ENCODE measurements around the gene CHMP6.
A peak's percentile ranks its signal among the peaks of the same experiment; 100 is the strongest.

The CHMP6 gene

DNA sequence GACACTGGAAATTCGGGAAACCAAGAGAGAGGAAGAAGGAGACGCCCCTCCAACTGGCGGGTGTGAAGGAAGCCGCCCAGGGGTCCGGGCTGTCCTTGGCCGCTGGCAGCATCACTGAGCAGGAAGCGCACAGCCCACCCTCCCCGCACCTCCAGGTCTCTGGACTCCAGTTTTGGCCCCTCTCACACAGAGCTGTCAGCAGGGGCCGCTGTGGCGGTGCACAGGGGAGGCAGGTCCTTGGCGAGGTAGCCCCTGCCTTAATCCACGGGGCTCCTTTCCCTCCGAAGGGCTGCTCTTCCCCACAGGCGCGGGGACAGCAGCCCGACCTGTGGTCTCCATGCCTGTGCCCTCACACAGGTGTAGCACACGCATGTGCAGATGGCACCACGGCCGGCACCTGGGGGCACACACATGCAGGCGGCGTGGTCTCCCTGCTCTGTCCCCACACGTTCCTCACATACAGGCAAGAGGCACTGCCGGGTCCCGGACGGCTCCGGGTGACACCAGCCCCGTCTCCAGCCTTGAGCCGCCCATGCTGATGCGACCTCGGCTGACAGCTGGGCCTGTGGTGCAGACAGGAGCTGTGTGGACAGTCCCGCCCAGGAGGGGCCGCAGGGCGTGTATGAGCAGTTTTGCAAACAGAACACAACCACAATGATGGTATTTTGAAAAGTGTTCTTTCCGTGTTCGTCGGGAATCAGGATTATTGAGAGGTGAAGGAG lies 26.6 kb upstream of the CHMP6 start:
- no peak overlapping the region for H3K4me3 ChIP-seq (ENCODE audit: low read depth, low read length)
- TF ChIP-seq MYC (IDR thresholded peaks at IDR 0.05; ENCODE audit: low read depth, low read length): no peak
- TF ChIP-seq, protein P1, sequence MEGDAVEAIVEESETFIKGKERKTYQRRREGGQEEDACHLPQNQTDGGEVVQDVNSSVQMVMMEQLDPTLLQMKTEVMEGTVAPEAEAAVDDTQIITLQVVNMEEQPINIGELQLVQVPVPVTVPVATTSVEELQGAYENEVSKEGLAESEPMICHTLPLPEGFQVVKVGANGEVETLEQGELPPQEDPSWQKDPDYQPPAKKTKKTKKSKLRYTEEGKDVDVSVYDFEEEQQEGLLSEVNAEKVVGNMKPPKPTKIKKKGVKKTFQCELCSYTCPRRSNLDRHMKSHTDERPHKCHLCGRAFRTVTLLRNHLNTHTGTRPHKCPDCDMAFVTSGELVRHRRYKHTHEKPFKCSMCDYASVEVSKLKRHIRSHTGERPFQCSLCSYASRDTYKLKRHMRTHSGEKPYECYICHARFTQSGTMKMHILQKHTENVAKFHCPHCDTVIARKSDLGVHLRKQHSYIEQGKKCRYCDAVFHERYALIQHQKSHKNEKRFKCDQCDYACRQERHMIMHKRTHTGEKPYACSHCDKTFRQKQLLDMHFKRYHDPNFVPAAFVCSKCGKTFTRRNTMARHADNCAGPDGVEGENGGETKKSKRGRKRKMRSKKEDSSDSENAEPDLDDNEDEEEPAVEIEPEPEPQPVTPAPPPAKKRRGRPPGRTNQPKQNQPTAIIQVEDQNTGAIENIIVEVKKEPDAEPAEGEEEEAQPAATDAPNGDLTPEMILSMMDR (IDR thresholded peaks at IDR 0.05; ENCODE audit: low read depth, low read length): no peak
- TF ChIP-seq, protein P2, sequence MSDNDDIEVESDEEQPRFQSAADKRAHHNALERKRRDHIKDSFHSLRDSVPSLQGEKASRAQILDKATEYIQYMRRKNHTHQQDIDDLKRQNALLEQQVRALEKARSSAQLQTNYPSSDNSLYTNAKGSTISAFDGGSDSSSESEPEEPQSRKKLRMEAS (IDR thresholded peaks at IDR 0.05; ENCODE audit: low read depth, low read length): no peak
- TF ChIP-seq POLR2A (IDR thresholded peaks at IDR 0.05; ENCODE audit: extremely low read depth, insufficient read length): no peak

DNA sequence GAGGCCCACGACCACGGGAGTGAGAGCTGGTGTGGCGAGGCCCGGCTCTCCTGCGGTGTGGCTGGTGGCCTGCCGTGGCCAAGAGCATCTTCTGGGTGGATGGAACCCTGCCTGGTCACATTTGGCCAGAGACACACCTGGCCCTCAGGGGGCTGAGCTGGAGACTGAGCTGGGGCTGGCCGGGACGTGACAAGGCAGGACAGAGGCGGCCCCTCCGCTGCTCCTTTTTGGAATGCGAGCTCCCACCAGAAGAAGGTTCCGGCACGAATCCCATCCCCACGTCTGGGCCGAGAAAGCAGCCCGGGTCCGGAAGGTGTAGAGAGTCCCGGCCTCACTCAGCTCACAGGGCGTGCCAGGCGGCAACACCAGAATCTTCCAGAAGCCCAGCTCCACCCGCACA lies 26.0 kb upstream of the CHMP6 start:
- no peak for DNase-seq (ENCODE audit: low read depth)
- no peak overlapping the region for H3K4me3 ChIP-seq (ENCODE audit: low read depth, low read length)
- TF ChIP-seq, protein P1 (IDR thresholded peaks at IDR 0.05; ENCODE audit: low read depth, low read length): no peak
- no peak for TF ChIP-seq POLR2A (IDR thresholded peaks at IDR 0.05; ENCODE audit: extremely low read depth, insufficient read length)
- no peak for TF ChIP-seq MYC (IDR thresholded peaks at IDR 0.05; ENCODE audit: low read depth, low read length)
- TF ChIP-seq, protein P2 (IDR thresholded peaks at IDR 0.05; ENCODE audit: low read depth, low read length): no peak

More for the DNA sequence above, 26.6 kb upstream of the CHMP6 start:
- DNase-seq (ENCODE audit: low read depth): no peak

DNA sequence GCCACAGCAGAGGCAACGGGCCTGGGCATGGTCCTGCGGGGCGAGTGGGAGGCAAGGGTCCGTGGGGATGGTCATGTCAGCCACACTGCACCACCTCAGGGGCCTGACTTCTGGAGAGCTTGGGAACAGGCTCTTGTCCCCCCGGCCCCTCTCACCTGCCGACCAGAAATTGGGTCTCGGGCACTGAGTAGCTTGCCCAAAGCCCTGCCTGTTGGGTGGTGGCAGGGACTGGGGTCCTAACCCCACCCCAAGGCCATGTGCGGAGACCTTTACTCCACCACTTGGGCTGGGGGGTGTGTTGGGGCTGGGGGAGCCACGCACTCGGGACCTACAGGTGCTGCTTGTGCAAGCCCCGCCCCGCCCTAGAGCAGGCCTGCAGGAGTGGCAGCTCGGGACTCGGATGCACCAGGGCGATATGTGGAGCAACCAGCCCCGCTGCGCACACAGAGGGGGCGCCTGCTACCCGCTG lies 24.2 kb upstream of the CHMP6 start:
- no peak for TF ChIP-seq MYC (IDR thresholded peaks at IDR 0.05; ENCODE audit: low read depth, low read length)
- no peak for TF ChIP-seq POLR2A (IDR thresholded peaks at IDR 0.05; ENCODE audit: extremely low read depth, insufficient read length)
- TF ChIP-seq, protein P2 (IDR thresholded peaks at IDR 0.05; ENCODE audit: low read depth, low read length): no peak
- TF ChIP-seq, protein P1 (IDR thresholded peaks at IDR 0.05; ENCODE audit: low read depth, low read length): no peak
- no peak overlapping the region for H3K4me3 ChIP-seq (ENCODE audit: low read depth, low read length)
- no peak for DNase-seq (ENCODE audit: low read depth)

DNA sequence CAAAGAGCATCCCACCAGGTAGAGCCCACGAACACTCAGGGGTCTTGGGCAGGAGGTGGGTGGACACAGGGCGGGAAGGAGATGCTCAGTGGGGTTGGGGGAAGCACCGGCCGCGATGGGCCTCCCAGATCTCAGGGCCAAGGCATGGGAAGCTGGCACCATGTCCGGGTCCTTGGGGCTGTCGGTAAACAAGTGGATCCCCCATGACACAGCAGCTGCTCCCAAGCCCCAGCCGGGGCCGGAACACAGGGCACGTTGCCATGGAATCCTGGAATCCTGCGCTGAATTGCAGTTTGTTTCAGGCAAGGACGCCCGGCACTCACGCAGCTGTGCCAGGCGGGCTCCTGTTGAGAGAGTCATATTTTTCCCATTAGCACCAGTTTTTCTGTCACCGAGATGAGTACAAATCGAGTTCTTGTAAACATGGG lies 23.0 kb upstream of the CHMP6 start:
- no peak for DNase-seq (ENCODE audit: low read depth)
- TF ChIP-seq, protein P2 (IDR thresholded peaks at IDR 0.05; ENCODE audit: low read depth, low read length): no peak
- TF ChIP-seq, protein P1 (IDR thresholded peaks at IDR 0.05; ENCODE audit: low read depth, low read length): no peak
- TF ChIP-seq MYC (IDR thresholded peaks at IDR 0.05; ENCODE audit: low read depth, low read length): no peak
- TF ChIP-seq POLR2A (IDR thresholded peaks at IDR 0.05; ENCODE audit: extremely low read depth, insufficient read length): no peak
- no peak overlapping the region for H3K4me3 ChIP-seq (ENCODE audit: low read depth, low read length)

DNA sequence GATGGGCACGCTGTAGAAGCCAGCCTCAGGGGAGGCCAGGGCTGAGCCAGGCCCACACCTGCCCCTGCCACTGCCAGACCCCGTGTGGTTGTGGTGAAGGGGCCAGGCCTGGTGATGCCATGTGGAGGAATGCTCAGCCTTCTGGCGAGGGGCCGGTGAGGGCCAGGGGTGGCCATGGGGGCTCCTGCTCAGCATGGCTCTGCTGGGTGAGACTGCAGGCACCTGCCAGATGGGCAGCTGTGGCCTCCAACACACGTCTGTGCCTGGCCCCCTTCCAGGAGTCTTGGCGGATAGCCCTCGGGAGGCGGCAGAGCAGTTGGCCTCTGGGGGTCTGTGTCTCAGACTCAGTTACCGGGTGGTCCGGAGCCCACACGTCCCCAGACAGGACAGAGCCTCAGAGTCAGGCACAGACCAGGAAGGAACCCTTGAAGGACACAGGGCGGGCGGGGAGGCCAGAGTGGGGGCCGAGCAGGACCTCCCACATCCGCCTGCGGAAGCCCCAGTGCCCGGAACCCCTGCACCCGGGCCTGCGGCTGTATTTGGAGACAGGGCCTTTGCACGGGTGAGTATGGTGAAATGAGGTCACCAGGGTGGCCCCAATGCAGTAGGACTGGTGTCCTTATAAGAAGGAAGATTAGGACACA lies 22.5 kb upstream of the CHMP6 start:
- no peak for TF ChIP-seq MYC (IDR thresholded peaks at IDR 0.05; ENCODE audit: low read depth, low read length)
- TF ChIP-seq, protein P2 (IDR thresholded peaks at IDR 0.05; ENCODE audit: low read depth, low read length): no peak
- no peak for TF ChIP-seq POLR2A (IDR thresholded peaks at IDR 0.05; ENCODE audit: extremely low read depth, insufficient read length)
- TF ChIP-seq, protein P1 (IDR thresholded peaks at IDR 0.05; ENCODE audit: low read depth, low read length): no peak
- peak; percentile 81 for DNase-seq (ENCODE audit: low read depth)

More for the DNA sequence above, 22.5 kb upstream of the CHMP6 start:
- H3K4me3 ChIP-seq (ENCODE audit: low read depth, low read length): no peak overlapping the region

Measured in NB4 (cell line).